ENCODE measurements around the gene CRAT.

The CRAT gene

GRCh38 chr9:129089246-129089645 is 21.3 kb downstream of the CRAT start:
- no peak for DNase-seq (ENCODE audit: low read depth)

- DNase-seq (ENCODE audit: low read depth): no peak
These were observed 26.5 kb downstream of the CRAT start for GRCh38 chr9:129084087-129084486.

GRCh38 chr9:129081388-129081904 is 29.1 kb downstream of the CRAT start:
- no peak for DNase-seq (ENCODE audit: low read depth)

GRCh38 chr9:129080601-129081387 is 29.8 kb downstream of the CRAT start, which contains the start of gene DOLPP1:
TSS of gene DOLPP1 (plus strand) at chr9:129081111. CDS start at chr9:129081132, 21 bp downstream.
- peak; percentile 99 for DNase-seq (ENCODE audit: low read depth)

- no peak for DNase-seq (ENCODE audit: low read depth)
These were observed 30.3 kb downstream of the CRAT start for GRCh38 chr9:129080298-129080600.

- DNase-seq (ENCODE audit: low read depth): no peak
These were observed 30.8 kb downstream of the CRAT start for GRCh38 chr9:129079829-129080228.

GRCh38 chr9:129078691-129079503 is 31.7 kb downstream of the CRAT start:
- no peak for DNase-seq (ENCODE audit: low read depth)

GRCh38 chr9:129077236-129077635 is 33.4 kb downstream of the CRAT start:
- DNase-seq (ENCODE audit: low read depth): no peak

GRCh38 chr9:129076640-129077037 is 34.0 kb downstream of the CRAT start:
- DNase-seq (ENCODE audit: low read depth): no peak

GRCh38 chr9:129075996-129076639 is 34.5 kb downstream of the CRAT start:
- DNase-seq (ENCODE audit: low read depth): no peak

GRCh38 chr9:129074106-129074505 is 36.5 kb downstream of the CRAT start:
- no peak for DNase-seq (ENCODE audit: low read depth)

- no peak for DNase-seq (ENCODE audit: low read depth)
These were observed 37.2 kb downstream of the CRAT start for GRCh38 chr9:129073404-129073803.

GRCh38 chr9:129072171-129072570 is 38.4 kb downstream of the CRAT start:
- no peak for DNase-seq (ENCODE audit: low read depth)

- DNase-seq (ENCODE audit: low read depth): no peak
These were observed 39.0 kb downstream of the CRAT start for GRCh38 chr9:129071526-129072126.

- DNase-seq (ENCODE audit: low read depth): no peak
These were observed 39.7 kb downstream of the CRAT start for GRCh38 chr9:129070696-129071525.

GRCh38 chr9:129069862-129070641 is 40.5 kb downstream of the CRAT start:
- DNase-seq (ENCODE audit: low read depth): no peak

GRCh38 chr9:129068990-129069861 is 41.4 kb downstream of the CRAT start:
- peak; percentile 29 for DNase-seq (ENCODE audit: low read depth)

- DNase-seq (ENCODE audit: low read depth): no peak
These were observed 42.5 kb downstream of the CRAT start for GRCh38 chr9:129068110-129068509.

- no peak for DNase-seq (ENCODE audit: low read depth)
These were observed 46.1 kb downstream of the CRAT start for GRCh38 chr9:129064499-129064908.
